Heart right ventricle (tissue), 16 donors: ENCODE data around the gene CNTN4. TPM values are rescaled to one million over a fixed set of nuclear protein-coding genes. Genes with fewer than 3 reads are reported as not detected.

Source experiments
- ATAC-seq, 8 donors: fragments of 200-7000 bp; cut with Tn5 transposase; one replicate each; pipeline ENCODE4 v1.9.1; 2020; ENCODE audit warnings: mild to moderate bottlenecking in 8 of 8, moderate library complexity in 8 of 8, moderate number of reproducible peaks in 1 of 8
- DNase-seq, 2 donors: peaks; one replicate each; pipeline ENCODE4 v3.0.0-alpha.2; 2020
- H3K27ac ChIP-seq, 10 donors: fragments of 200-600 bp; sonication (generic) in 2 of 10; one replicate each; pipeline versions ENCODE4 v1.5.0 to v1.8.0; 2020 to 2022; ENCODE audit warnings: mild to moderate bottlenecking in 3 of 10
- H3K27me3 ChIP-seq, 7 donors: fragments of 200-600 bp; one replicate each; pipeline ENCODE4 v1.8.0; 2021 to 2022; ENCODE audit warnings: mild to moderate bottlenecking in 2 of 7
- H3K36me3 ChIP-seq, 9 donors: fragments of 200-600 bp; sonication (generic) in 1 of 9; one replicate each; pipeline versions ENCODE4 v1.5.0 to v1.8.0; 2020 to 2022; ENCODE audit warnings: mild to moderate bottlenecking in 2 of 9
- H3K4me1 ChIP-seq, 9 donors: fragments of 200-600 bp; sonication (generic) in 1 of 9; one replicate each; pipeline versions ENCODE4 v1.5.0 to v1.8.0; 2020 to 2022; ENCODE audit warnings: mild to moderate bottlenecking in 4 of 9
- H3K4me3 ChIP-seq, 10 donors: fragments of 200-600 bp; sonication (generic) in 2 of 10; one replicate each; pipeline versions ENCODE4 v1.5.0 to v1.8.0; 2020 to 2022; ENCODE audit warnings: mild to moderate bottlenecking in 7 of 10, moderate library complexity in 2 of 10
- H3K9me3 ChIP-seq, 11 donors: fragments of 200-600 bp in 10 of 11; sonication (generic) in 2 of 11; one replicate each; pipeline versions ENCODE4 v1.5.0 to v1.8.0; 2013 to 2022; ENCODE audit warnings: mild to moderate bottlenecking in 2 of 11, control low read depth in 1 of 11, moderate library complexity in 1 of 11
- WGBS, 2 donors: extraction: QIAGEN DNeasy Blood & Tissue Kit; methylation state at CpG; one replicate each; pipeline ENCODE4 v1.1.7; 2013; ENCODE audit warnings: inconsistent platforms in 1 of 2; 5-methylcytosine and 5-hydroxymethylcytosine counted together
- intact Hi-C, 10 donors: fragments of 100-400 bp; cut with DNase I; formaldehyde crosslinking; loops; one replicate each; pipeline versions ENCODE4 v1.11.1 to v1.14.2; 2022
- polyA plus RNA-seq, 2 donors: library from polyadenylated mRNA; stranded (reverse); fragments of 200-250 nt; gene quantifications; one replicate each; pipeline ENCODE4 v1.2.3, GENCODE V29; 2013
- total RNA-seq, 10 donors: library from RNA; stranded (reverse); fragmentation: NEBNext Ultra II Directional in 3 of 10; extraction: Animal tissue kit (Norgen Biotek cat#: 25700) in 3 of 10; gene quantifications; one replicate each; pipeline versions ENCODE4 v1.2.1 to v1.2.4, GENCODE V29; 2021 to 2023
- TF ChIP-seq, protein P1 (sequence below), 9 donors: fragments of 200-600 bp; sonication (generic) in 2 of 9; IDR thresholded peaks; one replicate each; pipeline versions ENCODE4 v1.5.0 to v1.8.0; 2021 to 2022; ENCODE audit warnings: antibody characterized with exemption in 9 of 9, mild to moderate bottlenecking in 5 of 9, moderate library complexity in 1 of 9
- donor health status: Arrhythmogenic right ventricular cardiomyopathy.
- donor health status: ischemic (EF 13 %, LVEDD 7.1; RV severe dilation, severe dysfunction).
- donor health status: healthy with polysubstance abuse.
- donor health status: DM: no; HTN: yes; CAD: no.
- donor health status: DM: no; HTN: no; CAD: no.
- donor health status: ischemic (EF 25% LVEDD 6.9; RV normal size, moderate dysfunction).
- donor health status: ischemic (EF 25% LVEDD 5.7; RV mildly dilated, moderate dysfunction).
- donor health status: healthy.
- donor health status: DM: yes; HTN: yes; CAD: no.
- donor health status: Ischemic cardiomyopathy.
- donor health status: ischemic (EF 35%, LVEDD 5.7; RV mildly dilated, moderate dysfunction).
- donor health status: nonischemic (EF 11% LVEDD 7.7; RV severe dilation, severe dysfunction).
- donor health status: DM: yes; HTN: yes; CAD: no.
- donor health status: PGD.
- donor health status: ischemic (EF 29% LVEDD 5.4; RV normal size, mild dysfunction).
- donor health status: nonischemic (EF 23%, LVEDD 6.1; RV moderate dilation, normal function).

Gene CNTN4
- total and polyA plus RNA-seq, 12 donors, result 0.48 to 4.7 (median 2.5) TPM

DNA sequence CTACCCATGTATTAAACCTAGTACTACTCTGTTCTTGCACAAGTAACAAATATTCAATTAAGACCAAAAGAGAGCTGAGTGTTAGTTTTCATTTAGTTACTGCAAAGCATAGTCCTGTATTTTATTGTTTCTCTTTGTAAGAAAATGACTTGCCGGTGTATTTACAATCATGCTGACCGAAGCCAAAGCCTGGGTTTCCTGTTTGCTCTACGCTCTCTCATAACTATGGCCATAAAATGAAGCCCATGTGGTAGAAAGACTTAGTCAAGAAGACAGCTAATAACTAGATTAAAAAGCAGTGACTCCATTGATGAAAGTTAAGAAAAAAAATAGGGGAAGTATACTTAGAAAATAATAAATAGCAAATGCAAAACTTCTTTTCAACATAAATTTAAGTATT, 479.9 kb downstream of the CNTN4 start:
- Histone ChIP-seq H3K27me3 (no peaks in the 10 kb centered on the region), H3K4me3 (no peak overlapping the region), H3K9me3 (no peaks in the 10 kb centered on the region), H3K36me3 (no peaks in the 10 kb centered on the region), H3K27ac (no peak overlapping the region), H3K4me1 (peaks cover 0 to 4% (median 0%) of the 10 kb centered on the region in 9 donors)
- TF ChIP-seq, protein P1, sequence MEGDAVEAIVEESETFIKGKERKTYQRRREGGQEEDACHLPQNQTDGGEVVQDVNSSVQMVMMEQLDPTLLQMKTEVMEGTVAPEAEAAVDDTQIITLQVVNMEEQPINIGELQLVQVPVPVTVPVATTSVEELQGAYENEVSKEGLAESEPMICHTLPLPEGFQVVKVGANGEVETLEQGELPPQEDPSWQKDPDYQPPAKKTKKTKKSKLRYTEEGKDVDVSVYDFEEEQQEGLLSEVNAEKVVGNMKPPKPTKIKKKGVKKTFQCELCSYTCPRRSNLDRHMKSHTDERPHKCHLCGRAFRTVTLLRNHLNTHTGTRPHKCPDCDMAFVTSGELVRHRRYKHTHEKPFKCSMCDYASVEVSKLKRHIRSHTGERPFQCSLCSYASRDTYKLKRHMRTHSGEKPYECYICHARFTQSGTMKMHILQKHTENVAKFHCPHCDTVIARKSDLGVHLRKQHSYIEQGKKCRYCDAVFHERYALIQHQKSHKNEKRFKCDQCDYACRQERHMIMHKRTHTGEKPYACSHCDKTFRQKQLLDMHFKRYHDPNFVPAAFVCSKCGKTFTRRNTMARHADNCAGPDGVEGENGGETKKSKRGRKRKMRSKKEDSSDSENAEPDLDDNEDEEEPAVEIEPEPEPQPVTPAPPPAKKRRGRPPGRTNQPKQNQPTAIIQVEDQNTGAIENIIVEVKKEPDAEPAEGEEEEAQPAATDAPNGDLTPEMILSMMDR (IDR thresholded peaks at IDR 0.05), result no peak
- 51 to 56% methylated on average over 3 of the region's 3 CpGs for WGBS, 2 donors
- ATAC-seq (no peak), DNase-seq (no peak)
- intact Hi-C loops, result no loop called here

DNA sequence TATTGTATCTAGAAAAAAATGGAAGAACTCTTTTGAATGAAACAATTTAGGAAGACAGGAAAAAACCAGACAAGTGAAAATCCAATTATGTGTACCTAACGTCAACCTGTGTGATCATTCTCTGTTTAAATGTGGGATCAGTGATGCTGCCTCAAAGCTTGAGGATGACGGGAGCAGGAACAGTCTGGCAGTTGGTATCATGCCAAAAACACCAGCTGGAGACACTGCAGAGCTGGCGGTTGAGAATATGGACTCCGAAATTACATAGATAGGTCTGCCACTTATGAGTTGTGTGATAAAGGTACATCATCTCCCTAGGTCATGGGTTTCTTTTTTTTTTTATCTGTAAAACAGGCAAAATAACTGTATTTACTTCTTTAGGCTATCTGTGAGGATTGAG, 480.5 kb downstream of the CNTN4 start:
- DNase-seq, result peak in 1 of 2 donors; percentile 5
- Histone ChIP-seq H3K27me3 (no peaks in the 10 kb centered on the region), H3K9me3 (peaks cover 0 to under 1% (median 0%) of the 10 kb centered on the region in 11 donors), H3K4me1 (peaks cover 0 to 4% (median 0%) of the 10 kb centered on the region in 9 donors), H3K4me3 (no peak overlapping the region), H3K36me3 (no peaks in the 10 kb centered on the region), H3K27ac (no peak overlapping the region)
- WGBS, 2 donors, result 34 to 46% methylated on average over 4 of the region's 4 CpGs
- ATAC-seq, result no peak
- intact Hi-C loops, result no loop called here
- TF ChIP-seq, protein P1 (IDR thresholded peaks at IDR 0.05), result no peak

DNA sequence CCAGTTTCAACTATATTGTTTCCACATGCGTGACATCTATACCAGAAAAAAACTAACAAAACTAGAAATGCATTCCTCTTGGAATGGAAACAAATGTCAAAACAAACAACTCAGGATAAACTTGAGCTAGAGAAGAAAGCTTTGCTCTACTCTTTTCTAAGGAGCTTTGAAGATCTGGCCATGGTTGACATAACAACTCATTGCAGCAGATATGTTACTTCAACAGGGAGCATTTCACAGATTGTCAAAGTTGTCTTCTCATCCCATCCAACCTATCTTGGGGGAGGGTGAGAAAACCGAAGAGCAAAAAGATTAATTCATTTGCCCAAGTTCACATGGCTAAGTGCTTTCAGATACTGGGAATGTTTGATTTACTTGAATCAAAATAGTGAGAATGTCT, 484.4 kb downstream of the CNTN4 start:
- H3K27ac ChIP-seq, result no peak overlapping the region
- H3K4me1 ChIP-seq, result peaks cover 0 to 4% (median 0%) of the 10 kb centered on the region in 9 donors
- H3K36me3 ChIP-seq, result no peaks in the 10 kb centered on the region
- no peak overlapping the region for H3K4me3 ChIP-seq
- no peaks in the 10 kb centered on the region for H3K27me3 ChIP-seq
- DNase-seq (no peak), ATAC-seq (no peak)
- intact Hi-C loops, result no loop called here
- H3K9me3 ChIP-seq, result peaks cover 0 to 6% (median 0%) of the 10 kb centered on the region in 11 donors
- WGBS, 2 donors, result 73 to 74% methylated on average over 2 of the region's 2 CpGs
- TF ChIP-seq, protein P1 (IDR thresholded peaks at IDR 0.05), result no peak

DNA sequence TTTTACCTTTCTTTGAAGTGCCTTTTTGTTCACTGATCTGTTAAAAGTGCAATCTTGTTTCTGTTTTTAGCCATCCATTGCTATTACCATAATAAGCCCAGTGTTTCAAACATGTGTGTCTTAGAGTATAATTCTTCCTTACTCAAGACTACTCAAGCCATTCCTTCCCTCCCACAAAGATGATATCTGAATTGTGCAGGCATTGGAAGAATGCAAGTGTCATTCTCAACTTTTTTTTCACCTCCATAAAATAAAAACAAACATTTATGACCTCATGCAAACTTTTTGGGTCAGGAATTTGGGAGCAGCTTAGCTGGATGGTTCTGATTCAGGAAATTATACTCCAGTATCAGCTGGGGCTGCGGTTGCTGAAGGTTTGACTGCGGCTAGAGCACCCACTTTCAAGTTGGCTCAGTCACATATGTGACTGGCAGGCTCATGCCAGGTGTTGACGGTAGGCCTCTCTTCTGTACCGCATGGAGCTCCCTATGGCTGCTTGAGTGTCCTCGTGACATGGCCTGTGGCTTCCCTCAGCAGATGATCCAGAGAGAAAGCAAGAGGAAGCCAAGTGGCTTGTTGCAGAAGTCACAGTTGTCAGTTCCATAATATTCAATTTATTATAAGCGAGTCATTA, 490.8 kb downstream of the CNTN4 start:
- 91 to 94% methylated on average over 6 of the region's 6 CpGs for WGBS, 2 donors
- TF ChIP-seq, protein P1 (IDR thresholded peaks at IDR 0.05), result no peak
- intact Hi-C loops, result no loop called here

More for the DNA sequence above, 490.8 kb downstream of the CNTN4 start:
- Histone ChIP-seq H3K4me3 (no peak overlapping the region), H3K27ac (no peak overlapping the region), H3K4me1 (no peaks in the 10 kb centered on the region), H3K36me3 (no peaks in the 10 kb centered on the region), H3K9me3 (peaks cover 0 to 3% (median 0%) of the 10 kb centered on the region in 11 donors), H3K27me3 (no peaks in the 10 kb centered on the region)
- ATAC-seq, result no peak
- no peak for DNase-seq
